Mammary microvascular endothelial cell (primary cell): Measurements from ENCODE around the gene GZF1. TPM values are rescaled to one million over a fixed set of nuclear protein-coding genes. Genes with fewer than 3 reads are reported as not detected.

Experiments
- total RNA-seq: library from RNA; depleted of rRNA; stranded (reverse); fragments of >200 nt; gene quantifications from 2 replicates; pipeline ENCODE4 v1.2.3, GENCODE V29; 2015

GZF1 gene
- total RNA-seq: 7.2 and 8.1 TPM in 2 replicates

DNA sequence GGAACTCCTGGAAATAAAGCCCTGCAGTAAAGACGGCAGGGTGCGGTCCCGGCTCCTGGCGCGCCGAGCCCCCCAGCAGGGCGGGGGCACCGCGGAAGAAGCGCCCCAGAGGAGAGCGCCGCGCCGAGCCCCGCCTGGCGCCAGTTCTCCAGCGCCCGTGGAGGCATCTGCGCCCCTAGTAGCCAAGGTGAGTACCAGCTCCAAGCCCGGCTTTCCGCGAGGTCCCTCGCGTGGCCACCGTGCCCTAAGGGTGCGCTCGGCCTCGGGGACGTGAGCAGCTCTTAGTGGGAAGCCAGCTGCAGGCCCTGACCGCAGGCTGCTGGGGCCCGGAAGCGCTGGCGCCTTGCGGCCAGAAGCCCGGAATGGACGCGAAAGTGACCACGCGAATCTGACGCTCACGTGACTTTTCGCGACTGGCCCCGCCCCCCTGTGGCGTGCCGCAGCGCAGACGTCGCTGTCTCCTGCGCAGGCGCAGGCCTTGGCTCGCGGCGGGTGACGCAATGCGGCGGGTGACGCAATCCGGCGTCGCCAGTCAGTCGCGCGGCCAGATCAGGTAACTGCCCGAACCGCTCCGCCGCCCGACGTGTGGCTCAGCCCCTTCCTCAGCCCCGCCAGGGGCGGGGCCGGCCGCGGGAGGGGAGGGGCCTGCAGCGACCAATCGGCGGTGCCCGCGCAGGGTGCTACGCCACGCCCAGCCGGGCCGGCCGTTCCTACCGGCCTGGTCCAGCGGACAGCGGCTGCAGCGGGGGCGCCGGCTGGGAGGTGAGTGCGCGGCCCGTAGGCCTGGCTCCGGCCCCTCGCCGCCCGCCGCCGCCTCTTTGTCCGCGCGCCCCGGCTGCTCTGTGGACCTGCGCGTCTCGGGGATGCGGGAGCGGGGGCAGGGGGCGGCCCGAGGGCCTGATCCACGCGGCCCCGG lies at the start of gene GZF1:
Gene GZF1, plus strand, starts transcription at position 707 of the 916 bp plus-strand sequence. CDS start 2,202 bp downstream, outside the sequence.

GRCh38 chr20:23350196-23350903 lies 11.6 kb upstream of the GZF1 start, which contains the start of gene NXT1:
Gene NXT1, plus strand, starts transcription at chr20:23350791. Its CDS starts 3,251 bp downstream, at chr20:23354042.

DNA sequence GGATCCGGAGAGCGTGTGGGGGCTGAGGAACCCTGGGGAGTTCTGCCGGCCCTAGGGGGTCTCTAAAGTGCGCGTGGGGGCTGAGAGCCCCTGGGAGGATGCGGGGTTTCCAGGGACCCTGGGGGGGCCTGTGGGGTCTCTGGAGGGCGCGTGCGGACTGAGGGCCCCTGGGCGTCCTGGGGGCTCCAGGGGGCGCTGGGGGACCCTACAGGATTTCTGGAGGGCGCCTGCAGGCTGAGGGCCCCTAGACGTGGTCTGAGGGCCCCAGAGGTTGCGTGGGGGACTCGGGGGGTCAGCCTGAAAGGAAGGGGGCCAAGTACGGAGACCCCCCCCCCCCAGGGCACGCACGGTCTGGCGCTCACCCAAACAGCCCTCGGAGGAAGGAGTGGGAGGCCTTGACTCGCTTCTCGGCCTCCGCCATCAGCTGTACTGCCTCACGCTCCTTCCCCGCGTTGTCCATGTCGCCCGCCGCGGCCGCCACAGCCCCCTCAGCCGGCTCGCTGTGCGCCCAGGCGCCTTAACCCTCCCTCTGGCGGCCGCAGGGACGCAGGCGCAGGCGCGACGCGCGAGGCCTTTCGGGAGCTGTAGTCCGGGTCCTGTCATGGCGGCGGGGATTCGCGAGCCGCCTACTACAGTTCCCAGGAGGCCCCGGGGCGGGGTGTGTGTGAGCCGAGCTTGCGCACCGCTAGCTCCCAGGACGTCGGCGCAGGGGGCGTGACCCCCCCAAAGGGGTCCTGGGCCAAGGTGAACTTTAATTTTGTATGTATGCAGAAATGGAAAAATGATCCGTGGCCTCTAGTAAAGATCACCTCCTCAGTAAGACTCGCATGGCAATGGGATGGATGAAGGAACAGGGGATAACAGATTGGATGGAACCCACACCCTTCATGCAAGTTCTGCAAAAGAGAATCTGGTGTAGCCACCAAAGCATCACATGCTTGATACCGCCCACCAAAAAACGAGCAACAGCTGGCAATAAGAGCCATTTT lies 59.3 kb downstream of the GZF1 start, which contains the start of gene NAPB:
Gene NAPB, minus strand, starts transcription at position 546 of the 989 bp plus-strand sequence. Its CDS starts 86 bp downstream, at position 460.

Other genes with a start within 250 kb of the GZF1 start
- gene NXT1, start 11.4 kb upstream of the GZF1 start, total RNA-seq: 75.4 and 76.7 TPM in 2 replicates
- 1.7 and 3.5 TPM in 2 replicates for gene NAPB, start 59.3 kb downstream of the GZF1 start, total RNA-seq
- not detected in 2 replicates for gene CSTL1, start 77.5 kb downstream of the GZF1 start, total RNA-seq
- gene CST11, start 90.7 kb downstream of the GZF1 start, total RNA-seq: not detected in 2 replicates
- gene CST8, start 128.9 kb downstream of the GZF1 start, total RNA-seq: not detected in 2 replicates
- gene CST9L, start 206.3 kb downstream of the GZF1 start, total RNA-seq: not detected in 2 replicates
- gene CST9, start 243.7 kb downstream of the GZF1 start, total RNA-seq: not detected in 2 replicates